K562 (cell line): Measurements from ENCODE around the gene SCRN3. TPM values are rescaled to one million over a fixed set of nuclear protein-coding genes. Genes with fewer than 3 reads are reported as not detected.

Source experiments
- ATF7 ChIP-seq: fragments of 450-650 bp; IDR thresholded peaks from 2 replicates; pipeline ENCODE4 v1.7.1; 2014; ENCODE audit warnings: mild to moderate bottlenecking, moderate library complexity
- BRCA1 ChIP-seq, 2 experiments: fragments of 450-650 bp in 1 of 2; sonication (generic) in 1 of 2; formaldehyde crosslinking in 1 of 2; IDR thresholded peaks; 2 replicates each; pipeline versions ENCODE4 v1.5.0 to v1.6.1; 2017 to 2020; ENCODE audit warnings: mild to moderate bottlenecking in 1 of 2, missing genetic modification reagents in 1 of 2
- CHD2 ChIP-seq: IDR thresholded peaks from 2 replicates; pipeline ENCODE4 v1.6.1; 2011; ENCODE audit warnings: low read depth, low read length
- EWSR1 ChIP-seq: fragments of 450-650 bp; IDR thresholded peaks from 2 replicates; pipeline ENCODE4 v1.6.1; 2018; ENCODE audit warnings: borderline replicate concordance, mild to moderate bottlenecking, low read depth, moderate library complexity; ENCODE audit not compliant: partially characterized antibody
- L3MBTL2 ChIP-seq: fragments of 450-650 bp; IDR thresholded peaks from 2 replicates; pipeline ENCODE4 v1.6.1; 2016; ENCODE audit warnings: mild to moderate bottlenecking, moderate library complexity
- LCOR ChIP-seq: sonication (generic); formaldehyde crosslinking; IDR thresholded peaks from 2 replicates; pipeline ENCODE4 v1.8.0; 2022; ENCODE audit warnings: mild to moderate bottlenecking, missing genetic modification reagents
- MIER1 ChIP-seq: fragments of 450-650 bp; IDR thresholded peaks from 2 replicates; pipeline ENCODE4 v1.6.1; 2016; ENCODE audit warnings: antibody characterized with exemption, mild to moderate bottlenecking, low read depth
- NCOA2 ChIP-seq, 2 experiments: fragments of 450-650 bp; IDR thresholded peaks; 2 replicates each; pipeline ENCODE4 v1.6.1; 2018; ENCODE audit warnings: mild to moderate bottlenecking in 2 of 2, moderate library complexity in 1 of 2; ENCODE audit not compliant: partially characterized antibody in 2 of 2
- NELFE ChIP-seq: IDR thresholded peaks from 2 replicates; pipeline ENCODE4 v1.6.1; 2011; ENCODE audit warnings: mild to moderate bottlenecking; ENCODE audit not compliant: insufficient read depth, insufficient read length
- NFE2 ChIP-seq: IDR thresholded peaks from 2 replicates; pipeline ENCODE4 v1.6.1; 2014; ENCODE audit warnings: antibody characterized with exemption, low read depth
- PHTF2 ChIP-seq: fragments of 250-450 bp; sonication (Bioruptor Pico); IDR thresholded peaks from 2 replicates; pipeline ENCODE4 v1.5.0; 2021; ENCODE audit warnings: mild to moderate bottlenecking
- SP2 ChIP-seq: IDR thresholded peaks from 2 replicates; pipeline ENCODE4 v1.6.1; 2011; ENCODE audit warnings: mild to moderate bottlenecking, low read depth, low read length, moderate library complexity; ENCODE audit not compliant: poor library complexity, severe bottlenecking; ENCODE audit errors: extremely low read depth
- TSC22D4 ChIP-seq: fragments of 450-650 bp; IDR thresholded peaks from 2 replicates; pipeline ENCODE4 v1.6.1; 2016; ENCODE audit warnings: missing genetic modification characterization, missing biosample characterization, control low read depth
- XRCC4 ChIP-seq: IDR thresholded peaks from one replicate; pipeline ENCODE4 v1.6.1; 2011; ENCODE audit not compliant: insufficient read depth, insufficient read length; ENCODE audit errors: extremely low read depth
- YBX1 ChIP-seq: fragments of 450-650 bp; IDR thresholded peaks from 2 replicates; pipeline ENCODE4 v1.7.1; 2016; ENCODE audit warnings: mild to moderate bottlenecking
- ZFP1 ChIP-seq: fragments of 450-650 bp; formaldehyde crosslinking; IDR thresholded peaks from 2 replicates; pipeline ENCODE4 v1.4.0; 2020; ENCODE audit warnings: mild to moderate bottlenecking, mixed read lengths
- ZNF324 ChIP-seq: fragments of 250-450 bp; sonication (Bioruptor Pico); IDR thresholded peaks from 2 replicates; pipeline ENCODE4 v1.4.0; 2020; ENCODE audit warnings: mild to moderate bottlenecking
- ZNF507 ChIP-seq: conservative IDR thresholded peaks from 2 replicates; pipeline ENCODE4 v1.6.1; 2017; ENCODE audit warnings: missing genetic modification characterization, missing compliant biosample characterization
- ZNF766 ChIP-seq: fragments of 200-800 bp; sonication (Bioruptor generic); conservative IDR thresholded peaks from 2 replicates; pipeline ENCODE4 v1.6.1; 2016; ENCODE audit warnings: missing genetic modification characterization, missing compliant biosample characterization
- polyA plus RNA-seq, 8 experiments: library from polyadenylated mRNA; depleted of rRNA in 4 of 8; stranded (reverse) in 5 of 8; unstranded in 3 of 8; fragments of >200 nt; fragmentation: Nextera tagmentation in 2 of 8; fragmentation: Illumina TruSeq in 1 of 8; extraction: Ambion mirVana in 2 of 8; extraction: Trizol in 1 of 8; gene quantifications; 2 replicates each; pipeline versions ENCODE4 v1.2.1 to v1.2.3, GENCODE V29; 2011 to 2014; ENCODE audit warnings: inconsistent platforms in 1 of 8, missing spikeins in 1 of 8
- total RNA-seq, 7 experiments: library from RNA; depleted of rRNA in 6 of 7; stranded (reverse); fragments of >200 nt in 6 of 7; fragmentation: Illumina TruSeq in 2 of 7; extraction: Trizol in 2 of 7; gene quantifications; 2 replicates each; pipeline versions ENCODE4 v1.2.1 to v1.2.3, GENCODE V29; 2011 to 2021; ENCODE audit warnings: low replicate concordance in 1 of 7
- TF ChIP-seq, protein P1 (sequence below): sonication (generic); formaldehyde crosslinking; IDR thresholded peaks from 2 replicates; pipeline ENCODE4 v1.8.0; 2022; ENCODE audit warnings: missing genetic modification reagents, mild to moderate bottlenecking, moderate library complexity, borderline replicate concordance
- TF ChIP-seq, protein P2 (sequence below), 3 experiments: fragments of 200-800 bp in 1 of 3; fragments of 250-450 bp in 1 of 3; fragments of 450-650 bp in 1 of 3; sonication (Bioruptor Pico) in 1 of 3; sonication (Bioruptor generic) in 1 of 3; formaldehyde crosslinking in 1 of 3; IDR thresholded peaks; 2 replicates each; pipeline versions ENCODE4 v1.6.1 to v1.8.0; 2016 to 2022; ENCODE audit warnings: mild to moderate bottlenecking in 2 of 3, missing genetic modification characterization in 2 of 3, missing compliant biosample characterization in 1 of 3, moderate library complexity in 1 of 3

The SCRN3 gene
- total and polyA plus RNA-seq, 9 of the 15 experiments (the other 6 are each of a cell fraction or from before 2014, with no cell fraction given) = 7.7 to 21.8 (median 20.0) TPM

DNA sequence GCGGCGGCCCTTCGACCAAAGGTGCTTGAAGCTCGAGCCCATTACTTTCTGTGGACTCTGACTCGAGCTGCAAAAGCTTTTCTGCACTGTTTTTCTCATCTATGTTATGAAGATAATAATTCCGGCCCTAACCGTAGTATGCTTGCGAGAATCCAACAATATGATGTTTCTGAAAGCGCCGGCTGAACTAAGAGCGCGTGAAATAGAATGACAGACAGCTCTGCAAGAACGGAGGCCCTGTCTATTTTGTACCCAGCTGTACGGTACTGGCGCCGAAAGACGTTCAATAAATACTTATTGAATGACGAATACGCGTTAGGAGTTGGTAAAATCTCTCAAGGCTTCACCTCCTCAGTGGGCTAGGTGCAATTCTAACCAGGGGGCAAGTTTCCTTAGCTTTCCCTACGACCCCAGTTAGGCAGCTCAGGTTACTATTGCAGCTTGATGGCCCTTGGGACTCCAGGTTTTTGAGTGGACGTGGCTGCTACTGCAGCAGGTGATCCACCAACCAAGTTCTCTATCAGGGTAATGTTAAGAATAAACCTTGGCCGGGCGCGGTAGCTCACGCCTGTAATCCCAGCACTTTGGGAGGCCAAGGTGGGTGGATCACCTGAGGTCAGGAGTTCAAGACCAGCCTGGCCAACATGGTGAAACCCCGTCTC is 570 bp downstream of the SCRN3 start (continued):
- TF ChIP-seq EWSR1 (no peak), LCOR (CRISPR knock-in tag) (peak; percentile 53; the same call in 1 of the 2 replicates), ZNF324 (no peak), ZNF507 (tag) (no peak), CHD2 (no peak), XRCC4 (no peak), L3MBTL2 (0 out of 2 replicates have a peak, but pooled peaks have one; percentile 5), YBX1 (no peak), ZFP1 (peak; percentile 90), PHTF2 (CRISPR knock-in tag) (no peak), NCOA2 (IDR thresholded peaks at IDR 0.05; ENCODE audit: partially characterized antibody in 2 of 2) (no peak), NELFE (no peak), NFE2 (no peak), ATF7 (no peak; the same call in 1 of the 2 replicates), BRCA1 (IDR thresholded peaks at IDR 0.05) (no peak), BRCA1 (CRISPR knock-in tag; IDR thresholded peaks at IDR 0.05) (no peak), SP2 (no peak), TSC22D4 (tag) (no peak), ZNF766 (CRISPR knock-in tag) (no peak), MIER1 (no peak)
- TF ChIP-seq, protein P1, sequence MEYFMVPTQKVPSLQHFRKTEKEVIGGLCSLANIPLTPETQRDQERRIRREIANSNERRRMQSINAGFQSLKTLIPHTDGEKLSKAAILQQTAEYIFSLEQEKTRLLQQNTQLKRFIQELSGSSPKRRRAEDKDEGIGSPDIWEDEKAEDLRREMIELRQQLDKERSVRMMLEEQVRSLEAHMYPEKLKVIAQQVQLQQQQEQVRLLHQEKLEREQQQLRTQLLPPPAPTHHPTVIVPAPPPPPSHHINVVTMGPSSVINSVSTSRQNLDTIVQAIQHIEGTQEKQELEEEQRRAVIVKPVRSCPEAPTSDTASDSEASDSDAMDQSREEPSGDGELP (CRISPR knock-in tag) = peak; percentile 17; the same call in 1 of the 2 replicates
- TF ChIP-seq, protein P2, sequence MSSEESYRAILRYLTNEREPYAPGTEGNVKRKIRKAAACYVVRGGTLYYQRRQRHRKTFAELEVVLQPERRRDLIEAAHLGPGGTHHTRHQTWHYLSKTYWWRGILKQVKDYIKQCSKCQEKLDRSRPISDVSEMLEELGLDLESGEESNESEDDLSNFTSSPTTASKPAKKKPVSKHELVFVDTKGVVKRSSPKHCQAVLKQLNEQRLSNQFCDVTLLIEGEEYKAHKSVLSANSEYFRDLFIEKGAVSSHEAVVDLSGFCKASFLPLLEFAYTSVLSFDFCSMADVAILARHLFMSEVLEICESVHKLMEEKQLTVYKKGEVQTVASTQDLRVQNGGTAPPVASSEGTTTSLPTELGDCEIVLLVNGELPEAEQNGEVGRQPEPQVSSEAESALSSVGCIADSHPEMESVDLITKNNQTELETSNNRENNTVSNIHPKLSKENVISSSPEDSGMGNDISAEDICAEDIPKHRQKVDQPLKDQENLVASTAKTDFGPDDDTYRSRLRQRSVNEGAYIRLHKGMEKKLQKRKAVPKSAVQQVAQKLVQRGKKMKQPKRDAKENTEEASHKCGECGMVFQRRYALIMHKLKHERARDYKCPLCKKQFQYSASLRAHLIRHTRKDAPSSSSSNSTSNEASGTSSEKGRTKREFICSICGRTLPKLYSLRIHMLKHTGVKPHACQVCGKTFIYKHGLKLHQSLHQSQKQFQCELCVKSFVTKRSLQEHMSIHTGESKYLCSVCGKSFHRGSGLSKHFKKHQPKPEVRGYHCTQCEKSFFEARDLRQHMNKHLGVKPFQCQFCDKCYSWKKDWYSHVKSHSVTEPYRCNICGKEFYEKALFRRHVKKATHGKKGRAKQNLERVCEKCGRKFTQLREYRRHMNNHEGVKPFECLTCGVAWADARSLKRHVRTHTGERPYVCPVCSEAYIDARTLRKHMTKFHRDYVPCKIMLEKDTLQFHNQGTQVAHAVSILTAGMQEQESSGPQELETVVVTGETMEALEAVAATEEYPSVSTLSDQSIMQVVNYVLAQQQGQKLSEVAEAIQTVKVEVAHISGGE (CRISPR knock-in tag; IDR thresholded peaks at IDR 0.05) = no peak
